Epithelial cell of esophagus (primary cell): ENCODE results near the gene LAT.
"Not testable (repeated sequence)": the region's sequence is repeated elsewhere in the genome, so short reads cannot be mapped to it uniquely, and the experiment has no call there.

Experiments
- DNase-seq: peaks from one replicate; pipeline ENCODE4 v3.0.0; 2010; ENCODE audit warnings: low read depth
- H3K4me3 ChIP-seq: 2 replicates; pipeline ENCODE4 v1.5.1; 2011; ENCODE audit warnings: mild to moderate bottlenecking, low read length, control low read depth
- TF ChIP-seq, protein P1 (sequence below): IDR thresholded peaks from 2 replicates; pipeline ENCODE4 v1.5.1; 2011; ENCODE audit warnings: low read depth, mild to moderate bottlenecking, low read length, control low read depth, inconsistent platforms; ENCODE audit not compliant: insufficient read depth; ENCODE audit errors: missing control alignments

LAT gene

GRCh38 chr16:28992496-28992895 lies 7.6 kb downstream of the LAT start:
- DNase-seq: no peak
- TF ChIP-seq, protein P1, sequence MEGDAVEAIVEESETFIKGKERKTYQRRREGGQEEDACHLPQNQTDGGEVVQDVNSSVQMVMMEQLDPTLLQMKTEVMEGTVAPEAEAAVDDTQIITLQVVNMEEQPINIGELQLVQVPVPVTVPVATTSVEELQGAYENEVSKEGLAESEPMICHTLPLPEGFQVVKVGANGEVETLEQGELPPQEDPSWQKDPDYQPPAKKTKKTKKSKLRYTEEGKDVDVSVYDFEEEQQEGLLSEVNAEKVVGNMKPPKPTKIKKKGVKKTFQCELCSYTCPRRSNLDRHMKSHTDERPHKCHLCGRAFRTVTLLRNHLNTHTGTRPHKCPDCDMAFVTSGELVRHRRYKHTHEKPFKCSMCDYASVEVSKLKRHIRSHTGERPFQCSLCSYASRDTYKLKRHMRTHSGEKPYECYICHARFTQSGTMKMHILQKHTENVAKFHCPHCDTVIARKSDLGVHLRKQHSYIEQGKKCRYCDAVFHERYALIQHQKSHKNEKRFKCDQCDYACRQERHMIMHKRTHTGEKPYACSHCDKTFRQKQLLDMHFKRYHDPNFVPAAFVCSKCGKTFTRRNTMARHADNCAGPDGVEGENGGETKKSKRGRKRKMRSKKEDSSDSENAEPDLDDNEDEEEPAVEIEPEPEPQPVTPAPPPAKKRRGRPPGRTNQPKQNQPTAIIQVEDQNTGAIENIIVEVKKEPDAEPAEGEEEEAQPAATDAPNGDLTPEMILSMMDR: no peak
- no peak overlapping the region for H3K4me3 ChIP-seq

GRCh38 chr16:28998837-28999236 lies 14.0 kb downstream of the LAT start:
- TF ChIP-seq, protein P1: no peak

DNA sequence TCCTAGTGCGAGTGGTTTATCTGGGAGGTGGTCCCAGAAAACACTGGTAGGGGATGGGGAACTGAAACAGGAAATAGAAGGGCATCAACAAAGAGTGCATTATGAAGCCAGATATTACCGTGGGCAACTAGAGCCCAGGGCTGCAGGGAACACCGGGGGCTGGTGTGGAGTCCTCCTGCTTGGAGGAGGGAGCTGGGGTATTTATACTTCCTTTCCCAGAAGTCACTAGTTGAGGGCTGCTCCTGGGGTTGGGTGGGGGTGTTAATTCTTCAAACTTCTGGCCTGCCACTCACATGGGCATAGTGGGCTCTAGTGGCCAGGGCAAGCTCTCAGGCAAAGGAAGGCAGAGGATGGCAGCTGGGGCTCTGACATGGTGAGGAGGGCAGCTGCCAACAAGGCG lies 14.7 kb downstream of the LAT start:
- DNase-seq: no peak
- TF ChIP-seq, protein P1: no peak
- H3K4me3 ChIP-seq: no peak overlapping the region

More at GRCh38 chr16:28998837-28999236, 14.0 kb downstream of the LAT start:
- DNase-seq: no peak
- H3K4me3 ChIP-seq: no peak overlapping the region

DNA sequence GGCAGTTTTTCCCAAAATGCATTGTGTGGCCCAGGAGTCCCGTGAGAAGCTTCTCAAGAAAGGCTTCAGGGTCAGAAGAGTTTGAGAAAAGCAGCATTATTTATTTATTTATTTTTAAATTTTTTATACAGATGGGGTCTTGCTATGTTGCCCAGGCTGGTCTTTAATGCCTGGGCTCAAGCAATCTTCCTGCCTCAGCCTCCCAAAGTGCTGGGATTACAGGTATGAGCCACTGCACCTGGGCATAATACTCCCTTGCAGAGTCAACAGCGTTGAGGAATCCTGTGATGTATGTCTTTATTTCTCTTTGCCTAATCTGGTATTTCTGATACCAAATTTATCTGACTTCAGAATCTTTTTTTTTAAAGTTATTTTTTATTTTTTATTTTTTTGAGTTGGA lies 15.2 kb downstream of the LAT start:
- DNase-seq: no peak
- H3K4me3 ChIP-seq: no peak overlapping the region
- TF ChIP-seq, protein P1: no peak

GRCh38 chr16:29004496-29005139 lies 19.8 kb downstream of the LAT start:
- not testable (repeated sequence) for H3K4me3 ChIP-seq, DNase-seq

- no peak overlapping the region for H3K4me3 ChIP-seq
- DNase-seq: peak; percentile 46
- TF ChIP-seq, protein P1: no peak
Observed at GRCh38 chr16:29007730-29008593, 23.1 kb downstream of the LAT start.

DNA sequence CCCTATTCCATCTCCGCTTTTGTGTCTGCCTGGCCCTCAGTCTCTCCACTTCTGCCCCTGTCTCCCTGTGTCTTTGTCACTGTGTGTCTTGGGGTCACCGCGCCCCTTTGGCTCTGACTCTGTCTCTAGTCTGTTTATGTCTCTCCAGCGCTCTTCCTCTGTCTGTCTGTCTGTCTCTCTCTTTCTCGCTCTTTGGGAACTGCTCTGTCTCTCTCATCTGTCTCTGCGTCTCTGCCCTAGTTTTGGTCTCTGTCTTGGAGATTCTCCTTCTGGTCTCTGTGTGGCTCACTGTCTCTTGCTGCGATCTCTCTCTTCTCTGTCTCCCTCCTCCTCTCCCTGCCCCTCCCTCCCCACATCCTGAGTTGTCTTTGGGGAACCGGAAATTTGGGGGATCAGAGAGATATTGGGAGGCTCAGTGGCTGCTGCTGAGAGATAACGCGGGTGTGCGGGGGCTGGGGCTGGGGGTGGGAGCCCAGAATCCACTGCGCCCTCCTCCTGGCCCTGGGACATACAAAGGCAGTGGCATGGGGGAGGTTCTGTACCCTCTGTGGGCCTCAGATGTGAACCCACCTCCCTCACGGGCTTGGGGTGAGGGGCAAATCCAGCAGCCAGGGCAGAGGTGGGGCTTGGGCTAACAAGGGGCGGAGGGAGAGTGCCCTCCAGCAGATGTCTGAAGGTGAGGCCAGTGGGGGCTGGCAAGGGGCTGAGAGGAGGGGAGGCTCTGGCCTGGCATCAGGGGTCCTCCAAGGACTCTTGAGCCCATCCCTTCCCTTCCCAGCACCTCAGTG lies 24.4 kb downstream of the LAT start:
- no peak for DNase-seq
- no peak overlapping the region for H3K4me3 ChIP-seq
- TF ChIP-seq, protein P1: no peak
